ENCODE measurements around the gene CUL7. TPM values are rescaled to one million over a fixed set of nuclear protein-coding genes. Genes with fewer than 3 reads are reported as not detected.

The CUL7 gene
- total RNA-seq, 1 donor from 2014 or later, result 26.7 TPM

DNA sequence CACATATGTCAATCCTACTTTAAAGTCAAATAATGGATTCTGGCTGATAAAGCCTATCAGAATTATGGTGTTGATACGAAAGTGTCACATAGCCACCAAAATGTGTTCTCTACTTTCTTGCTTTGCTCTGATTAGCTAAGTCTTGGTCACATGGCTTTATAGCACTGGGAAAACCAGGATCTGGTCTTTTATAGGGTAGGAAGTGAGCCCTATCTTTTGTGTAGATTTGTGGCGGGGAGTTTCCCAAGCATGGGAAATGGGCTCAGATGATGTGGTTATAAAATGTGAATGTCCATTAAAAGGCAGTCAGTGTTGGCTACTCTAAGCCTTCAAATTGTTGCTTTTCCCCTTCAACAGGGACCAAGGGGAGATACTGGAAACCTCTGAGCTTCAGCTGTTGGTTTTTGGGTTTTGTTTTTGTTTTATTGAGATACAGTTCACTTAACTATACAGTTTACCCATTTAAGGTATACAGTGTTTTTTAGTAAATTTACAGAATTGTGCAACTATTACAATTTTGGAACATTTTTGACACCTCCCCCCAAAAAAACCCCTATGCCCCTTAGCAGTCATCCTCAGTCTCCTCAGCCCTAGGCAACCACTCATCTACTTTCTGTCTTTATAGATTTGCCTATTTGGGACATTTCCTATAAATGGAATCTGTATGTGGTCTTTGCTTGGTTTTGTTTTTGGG is 20.0 kb downstream of the CUL7 start:
- H3K4me3 ChIP-seq, result no peak overlapping the region
- intact Hi-C loops (cut with DNase I), result no loop called here
- no peak overlapping the region for H3K27ac ChIP-seq
- no peaks in the 10 kb centered on the region for H3K27me3 ChIP-seq
- TF ChIP-seq, protein P1, sequence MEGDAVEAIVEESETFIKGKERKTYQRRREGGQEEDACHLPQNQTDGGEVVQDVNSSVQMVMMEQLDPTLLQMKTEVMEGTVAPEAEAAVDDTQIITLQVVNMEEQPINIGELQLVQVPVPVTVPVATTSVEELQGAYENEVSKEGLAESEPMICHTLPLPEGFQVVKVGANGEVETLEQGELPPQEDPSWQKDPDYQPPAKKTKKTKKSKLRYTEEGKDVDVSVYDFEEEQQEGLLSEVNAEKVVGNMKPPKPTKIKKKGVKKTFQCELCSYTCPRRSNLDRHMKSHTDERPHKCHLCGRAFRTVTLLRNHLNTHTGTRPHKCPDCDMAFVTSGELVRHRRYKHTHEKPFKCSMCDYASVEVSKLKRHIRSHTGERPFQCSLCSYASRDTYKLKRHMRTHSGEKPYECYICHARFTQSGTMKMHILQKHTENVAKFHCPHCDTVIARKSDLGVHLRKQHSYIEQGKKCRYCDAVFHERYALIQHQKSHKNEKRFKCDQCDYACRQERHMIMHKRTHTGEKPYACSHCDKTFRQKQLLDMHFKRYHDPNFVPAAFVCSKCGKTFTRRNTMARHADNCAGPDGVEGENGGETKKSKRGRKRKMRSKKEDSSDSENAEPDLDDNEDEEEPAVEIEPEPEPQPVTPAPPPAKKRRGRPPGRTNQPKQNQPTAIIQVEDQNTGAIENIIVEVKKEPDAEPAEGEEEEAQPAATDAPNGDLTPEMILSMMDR (IDR thresholded peaks at IDR 0.05), result no peak
- no peaks in the 10 kb centered on the region for H3K9me3 ChIP-seq
- no peak for DNase-seq (ENCODE audit: low spot score in 2 of 2)
- H3K36me3 ChIP-seq, result peaks cover 60 to 67% of the 10 kb centered on the region in 2 donors
- no peaks in the 10 kb centered on the region for H3K4me1 ChIP-seq

DNA sequence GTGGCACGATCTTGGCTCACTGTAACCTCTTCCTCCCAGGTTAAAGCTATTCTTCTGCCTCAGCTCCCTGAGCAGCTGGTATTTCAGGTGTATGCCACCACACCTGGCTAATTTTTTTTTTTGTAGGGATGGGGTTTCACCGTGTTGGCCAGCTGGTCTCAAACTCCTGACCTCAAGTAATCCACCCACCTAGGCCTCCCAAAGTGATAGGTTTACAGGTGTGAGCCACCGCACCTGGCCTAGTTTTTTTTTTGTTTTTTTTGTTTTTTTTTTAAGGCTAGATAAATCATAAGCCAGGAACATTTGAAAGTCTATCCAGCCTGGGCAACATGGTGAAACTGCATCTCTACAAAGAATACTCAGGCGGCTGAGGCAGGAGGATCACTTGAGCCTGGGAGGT is 21.3 kb downstream of the CUL7 start:
- intact Hi-C loops (cut with DNase I), result no loop called here
- Histone ChIP-seq H3K4me3 (no peak overlapping the region), H3K36me3 (peaks cover 61 to 68% of the 10 kb centered on the region in 2 donors), H3K4me1 (no peaks in the 10 kb centered on the region), H3K27ac (no peak overlapping the region), H3K9me3 (no peaks in the 10 kb centered on the region), H3K27me3 (no peaks in the 10 kb centered on the region)
- DNase-seq (ENCODE audit: low spot score in 2 of 2), result no peak
- TF ChIP-seq, protein P1 (IDR thresholded peaks at IDR 0.05), result no peak

DNA sequence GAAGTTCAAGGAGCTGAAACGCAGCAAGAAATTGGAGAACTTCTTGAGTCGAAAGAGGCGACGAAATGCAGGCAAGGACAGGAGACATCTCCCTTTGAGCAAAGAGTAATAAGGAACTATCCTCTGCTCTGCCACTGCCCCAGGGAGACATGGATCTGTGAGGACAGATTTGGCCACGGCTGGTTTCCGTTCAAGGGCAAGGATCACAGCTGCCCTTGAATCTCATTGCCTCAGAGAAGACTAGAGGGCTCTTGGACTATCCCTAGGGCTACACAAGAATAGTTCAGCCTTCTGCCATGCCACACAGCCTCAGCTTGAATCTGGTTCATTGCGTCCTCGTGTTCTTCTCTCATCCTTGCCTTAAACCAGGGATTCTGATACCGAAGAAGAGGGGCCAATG is 24.5 kb downstream of the CUL7 start:
- H3K27ac ChIP-seq, result no peak overlapping the region
- TF ChIP-seq, protein P1 (IDR thresholded peaks at IDR 0.05), result no peak
- intact Hi-C loops (cut with DNase I), result no loop called here
- no peaks in the 10 kb centered on the region for H3K27me3 ChIP-seq
- peaks cover 0 to 2% of the 10 kb centered on the region in 2 donors for H3K4me1 ChIP-seq
- no peak for DNase-seq (ENCODE audit: low spot score in 2 of 2)
- peaks cover 79 to 88% of the 10 kb centered on the region in 2 donors for H3K36me3 ChIP-seq
- no peak overlapping the region for H3K4me3 ChIP-seq
- no peaks in the 10 kb centered on the region for H3K9me3 ChIP-seq

DNA sequence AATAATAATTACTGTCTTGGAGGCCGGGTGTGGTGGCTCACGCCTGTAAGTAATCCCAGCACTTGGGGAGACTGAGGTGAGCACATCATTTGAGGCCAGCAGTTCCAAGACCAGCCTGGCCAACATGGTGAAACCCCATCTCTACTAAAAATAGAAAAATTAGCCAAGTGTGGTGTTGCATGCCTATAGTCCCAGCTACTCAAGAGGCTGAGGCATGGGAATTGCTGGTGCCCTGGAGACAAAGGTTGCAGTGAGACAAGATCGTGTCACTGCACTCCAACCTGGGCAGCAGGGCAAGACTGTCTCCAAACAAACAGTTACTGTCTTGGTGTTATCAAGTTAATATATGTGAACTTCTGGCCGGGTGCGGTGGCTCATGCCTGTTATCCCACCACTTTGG is 27.3 kb downstream of the CUL7 start:
- H3K36me3 ChIP-seq, result peaks cover 69% of the 10 kb centered on the region in 2 donors
- no peaks in the 10 kb centered on the region for H3K27me3 ChIP-seq
- TF ChIP-seq, protein P1 (IDR thresholded peaks at IDR 0.05), result no peak
- no peak for DNase-seq (ENCODE audit: low spot score in 2 of 2)
- H3K4me1 ChIP-seq, result peaks cover 4 to 15% of the 10 kb centered on the region in 2 donors
- intact Hi-C loops (cut with DNase I), result no loop called here
- H3K9me3 ChIP-seq, result no peaks in the 10 kb centered on the region
- H3K4me3 ChIP-seq, result no peak overlapping the region
- no peak overlapping the region for H3K27ac ChIP-seq

DNA sequence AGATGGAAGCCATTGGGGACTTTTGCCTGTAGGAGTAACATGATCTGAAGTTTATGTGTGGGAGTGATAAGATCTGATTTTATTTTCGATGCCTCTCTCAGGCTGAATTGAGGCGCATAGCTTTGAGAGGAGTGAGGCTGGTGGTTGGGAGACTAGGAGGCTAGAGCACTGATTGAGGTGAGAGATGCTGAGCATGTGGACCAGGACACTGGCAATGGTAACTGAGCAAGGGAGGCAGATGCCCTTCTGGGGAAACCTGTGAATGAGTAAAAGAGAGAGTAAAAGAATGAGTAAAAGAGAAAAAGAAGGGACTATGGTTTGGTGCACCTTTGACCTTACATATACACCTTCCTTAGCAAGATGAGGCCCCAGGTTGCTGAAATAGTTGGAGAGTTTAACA is 29.2 kb downstream of the CUL7 start:
- Histone ChIP-seq H3K27ac (no peak overlapping the region), H3K36me3 (peaks cover 54 to 56% of the 10 kb centered on the region in 2 donors), H3K9me3 (no peaks in the 10 kb centered on the region), H3K4me1 (peaks cover 9 to 21% of the 10 kb centered on the region in 2 donors), H3K4me3 (no peak overlapping the region), H3K27me3 (no peaks in the 10 kb centered on the region)
- no peak for DNase-seq (ENCODE audit: low spot score in 2 of 2)
- TF ChIP-seq, protein P1 (IDR thresholded peaks at IDR 0.05), result no peak
- intact Hi-C loops (cut with DNase I), result no loop called here
